ENCODE results near the gene ITGB8.

Gene ITGB8

GRCh38 chr7:20302891-20303290 lies 27.8 kb upstream of the ITGB8 start:
- Histone ChIP-seq H3K14ac (ENCODE audit: low read length) (no peak overlapping the region), H3K23ac (ENCODE audit: low read depth, low read length, poor library complexity) (no peak overlapping the region), H3K4me3 (ENCODE audit: low read length in 2 of 2) (no peak overlapping the region), H3K4ac (ENCODE audit: low read length) (no peak overlapping the region), H2AFZ (ENCODE audit: low read length) (no peak overlapping the region), H3K18ac (ENCODE audit: low read length) (no peak overlapping the region), H3K4me2 (ENCODE audit: insufficient read depth, low read length, poor library complexity, severe bottlenecking) (no peak overlapping the region), H3K27me3 (ENCODE audit: control insufficient read depth in 3 of 3, insufficient read depth in 3 of 3, low read depth in 1 of 3, low read length in 3 of 3) (no peaks in the 10 kb centered on the region), H2BK15ac (ENCODE audit: low read length) (no peak overlapping the region), H4K91ac (ENCODE audit: low read depth, low read length, poor library complexity) (no peak overlapping the region), H3K4me1 (ENCODE audit: control insufficient read depth in 2 of 2, insufficient read depth in 1 of 2, low read depth in 1 of 2, low read length in 2 of 2) (peaks cover 6 to 18% of the 10 kb centered on the region in 2 donors), H3K9ac (ENCODE audit: low read depth, low read length, poor library complexity) (no peak overlapping the region), H3K36me3 (replicated peaks in 1 of 2; ENCODE audit: control insufficient read depth in 2 of 2, insufficient read depth in 2 of 2, low read length in 2 of 2) (no peaks in the 10 kb centered on the region), H4K8ac (ENCODE audit: low read depth, low read length) (no peak overlapping the region), H3K9me3 (replicated peaks in 1 of 2; ENCODE audit: control insufficient read depth in 2 of 2, insufficient read depth in 1 of 2, low read depth in 1 of 2, low read length in 2 of 2) (no peaks in the 10 kb centered on the region), H2BK120ac (ENCODE audit: low read depth, low read length) (no peak overlapping the region), H2BK5ac (ENCODE audit: low read length) (no peak overlapping the region), H2BK12ac (ENCODE audit: low read length) (no peak overlapping the region), H3K27ac (replicated peaks; ENCODE audit: low read length) (no peak overlapping the region), H3K79me1 (ENCODE audit: low read depth, low read length) (no peaks in the 10 kb centered on the region), H2AK5ac (ENCODE audit: low read depth, low read length) (no peak overlapping the region)
- DNase-seq (ENCODE audit: low spot score) = no peak
- WGBS, 2 donors (ENCODE audit: extremely low coverage in 2 of 2, insufficient read length in 2 of 2, insufficient replicate concordance in 1 of 2) = no CpG with 5 or more reads among the region's 1 CpG

GRCh38 chr7:20304366-20304765 lies 26.3 kb upstream of the ITGB8 start:
- H2BK12ac ChIP-seq (ENCODE audit: low read length) = no peak overlapping the region
- no peak overlapping the region for H3K18ac ChIP-seq (ENCODE audit: low read length)
- H3K4me2 ChIP-seq (ENCODE audit: insufficient read depth, low read length, poor library complexity, severe bottlenecking) = no peak overlapping the region
- H3K9me3 ChIP-seq (replicated peaks in 1 of 2; ENCODE audit: control insufficient read depth in 2 of 2, insufficient read depth in 1 of 2, low read depth in 1 of 2, low read length in 2 of 2) = no peaks in the 10 kb centered on the region
- no peak overlapping the region for H4K8ac ChIP-seq (ENCODE audit: low read depth, low read length)
- no peak overlapping the region for H3K14ac ChIP-seq (ENCODE audit: low read length)
- H2AFZ ChIP-seq (ENCODE audit: low read length) = no peak overlapping the region
- no peak overlapping the region for H3K4me3 ChIP-seq (ENCODE audit: low read length in 2 of 2)
- no peak overlapping the region for H2BK120ac ChIP-seq (ENCODE audit: low read depth, low read length)
- H2BK15ac ChIP-seq (ENCODE audit: low read length) = no peak overlapping the region
- H3K27ac ChIP-seq (replicated peaks; ENCODE audit: low read length) = no peak overlapping the region
- WGBS, 2 donors (ENCODE audit: extremely low coverage in 2 of 2, insufficient read length in 2 of 2, insufficient replicate concordance in 1 of 2) = no CpG with 5 or more reads among the region's 4 CpGs
- no peaks in the 10 kb centered on the region for H3K79me1 ChIP-seq (ENCODE audit: low read depth, low read length)
- peaks cover 6 to 23% of the 10 kb centered on the region in 2 donors for H3K4me1 ChIP-seq (ENCODE audit: control insufficient read depth in 2 of 2, insufficient read depth in 1 of 2, low read depth in 1 of 2, low read length in 2 of 2)
- no peak overlapping the region for H3K23ac ChIP-seq (ENCODE audit: low read depth, low read length, poor library complexity)
- no peak overlapping the region for H4K91ac ChIP-seq (ENCODE audit: low read depth, low read length, poor library complexity)
- H2AK5ac ChIP-seq (ENCODE audit: low read depth, low read length) = no peak overlapping the region
- no peak overlapping the region for H3K9ac ChIP-seq (ENCODE audit: low read depth, low read length, poor library complexity)
- H3K4ac ChIP-seq (ENCODE audit: low read length) = no peak overlapping the region
- DNase-seq (ENCODE audit: low spot score) = no peak
- H3K36me3 ChIP-seq (replicated peaks in 1 of 2; ENCODE audit: control insufficient read depth in 2 of 2, insufficient read depth in 2 of 2, low read length in 2 of 2) = no peaks in the 10 kb centered on the region
- no peaks in the 10 kb centered on the region for H3K27me3 ChIP-seq (ENCODE audit: control insufficient read depth in 3 of 3, insufficient read depth in 3 of 3, low read depth in 1 of 3, low read length in 3 of 3)
- H2BK5ac ChIP-seq (ENCODE audit: low read length) = no peak overlapping the region

DNA sequence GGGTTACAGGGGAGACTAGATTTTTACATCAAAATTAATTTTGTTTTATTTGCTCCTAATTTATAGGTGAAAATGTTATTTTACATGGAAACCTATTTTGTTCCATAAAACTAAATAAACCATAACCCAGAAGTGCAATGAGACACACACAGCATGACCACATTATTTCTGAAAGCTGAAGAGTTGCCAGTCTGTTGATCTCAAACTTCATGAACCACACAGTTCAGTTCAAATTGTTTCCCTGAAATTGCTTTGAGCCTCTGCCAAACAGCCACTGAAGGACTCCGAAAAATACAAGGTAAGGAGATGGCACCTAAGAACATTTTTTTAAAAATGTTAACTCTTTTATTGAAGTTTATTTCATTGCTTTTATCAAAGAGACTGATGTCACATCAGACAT lies 25.0 kb upstream of the ITGB8 start:
- Histone ChIP-seq H2AK5ac (ENCODE audit: low read depth, low read length) (no peak overlapping the region), H4K8ac (ENCODE audit: low read depth, low read length) (no peak overlapping the region), H2BK120ac (ENCODE audit: low read depth, low read length) (no peak overlapping the region), H3K27me3 (ENCODE audit: control insufficient read depth in 3 of 3, insufficient read depth in 3 of 3, low read depth in 1 of 3, low read length in 3 of 3) (no peaks in the 10 kb centered on the region), H3K27ac (replicated peaks; ENCODE audit: low read length) (no peak overlapping the region), H2AFZ (ENCODE audit: low read length) (no peak overlapping the region), H3K9me3 (replicated peaks in 1 of 2; ENCODE audit: control insufficient read depth in 2 of 2, insufficient read depth in 1 of 2, low read depth in 1 of 2, low read length in 2 of 2) (no peaks in the 10 kb centered on the region), H3K18ac (ENCODE audit: low read length) (no peak overlapping the region), H2BK12ac (ENCODE audit: low read length) (no peak overlapping the region), H4K91ac (ENCODE audit: low read depth, low read length, poor library complexity) (no peak overlapping the region), H3K14ac (ENCODE audit: low read length) (no peak overlapping the region), H3K36me3 (replicated peaks in 1 of 2; ENCODE audit: control insufficient read depth in 2 of 2, insufficient read depth in 2 of 2, low read length in 2 of 2) (no peaks in the 10 kb centered on the region), H3K4me2 (ENCODE audit: insufficient read depth, low read length, poor library complexity, severe bottlenecking) (no peak overlapping the region), H2BK5ac (ENCODE audit: low read length) (no peak overlapping the region), H3K4ac (ENCODE audit: low read length) (no peak overlapping the region), H3K9ac (ENCODE audit: low read depth, low read length, poor library complexity) (no peak overlapping the region), H2BK15ac (ENCODE audit: low read length) (no peak overlapping the region), H3K79me1 (ENCODE audit: low read depth, low read length) (no peaks in the 10 kb centered on the region), H3K4me3 (ENCODE audit: low read length in 2 of 2) (no peak overlapping the region), H3K4me1 (ENCODE audit: control insufficient read depth in 2 of 2, insufficient read depth in 1 of 2, low read depth in 1 of 2, low read length in 2 of 2) (peaks cover 6 to 23% of the 10 kb centered on the region in 2 donors), H3K23ac (ENCODE audit: low read depth, low read length, poor library complexity) (no peak overlapping the region)
- no peak for DNase-seq (ENCODE audit: low spot score)
- no CpG with 5 or more reads among the region's 1 CpG for WGBS, 2 donors (ENCODE audit: extremely low coverage in 2 of 2, insufficient read length in 2 of 2, insufficient replicate concordance in 1 of 2)

GRCh38 chr7:20306180-20306946 lies 24.3 kb upstream of the ITGB8 start:
- Histone ChIP-seq H3K4ac (ENCODE audit: low read length) (no peak overlapping the region), H3K4me2 (ENCODE audit: insufficient read depth, low read length, poor library complexity, severe bottlenecking) (no peak overlapping the region), H2BK15ac (ENCODE audit: low read length) (no peak overlapping the region), H2BK12ac (ENCODE audit: low read length) (no peak overlapping the region), H4K91ac (ENCODE audit: low read depth, low read length, poor library complexity) (no peak overlapping the region), H3K27me3 (ENCODE audit: control insufficient read depth in 3 of 3, insufficient read depth in 3 of 3, low read depth in 1 of 3, low read length in 3 of 3) (no peaks in the 10 kb centered on the region), H3K9ac (ENCODE audit: low read depth, low read length, poor library complexity) (no peak overlapping the region), H2AFZ (ENCODE audit: low read length) (no peak overlapping the region), H3K79me1 (ENCODE audit: low read depth, low read length) (no peaks in the 10 kb centered on the region), H3K27ac (replicated peaks; ENCODE audit: low read length) (no peak overlapping the region), H2BK120ac (ENCODE audit: low read depth, low read length) (no peak overlapping the region), H3K36me3 (replicated peaks in 1 of 2; ENCODE audit: control insufficient read depth in 2 of 2, insufficient read depth in 2 of 2, low read length in 2 of 2) (no peaks in the 10 kb centered on the region), H4K8ac (ENCODE audit: low read depth, low read length) (no peak overlapping the region), H3K9me3 (replicated peaks in 1 of 2; ENCODE audit: control insufficient read depth in 2 of 2, insufficient read depth in 1 of 2, low read depth in 1 of 2, low read length in 2 of 2) (no peaks in the 10 kb centered on the region), H2BK5ac (ENCODE audit: low read length) (no peak overlapping the region), H3K18ac (ENCODE audit: low read length) (no peak overlapping the region), H3K23ac (ENCODE audit: low read depth, low read length, poor library complexity) (no peak overlapping the region), H3K4me3 (ENCODE audit: low read length in 2 of 2) (no peak overlapping the region), H2AK5ac (ENCODE audit: low read depth, low read length) (no peak overlapping the region), H3K4me1 (ENCODE audit: control insufficient read depth in 2 of 2, insufficient read depth in 1 of 2, low read depth in 1 of 2, low read length in 2 of 2) (peaks cover 6 to 27% of the 10 kb centered on the region in 2 donors), H3K14ac (ENCODE audit: low read length) (no peak overlapping the region)
- DNase-seq (ENCODE audit: low spot score) = peak; percentile 9
- no CpG with 5 or more reads among the region's 5 CpGs for WGBS, 2 donors (ENCODE audit: extremely low coverage in 2 of 2, insufficient read length in 2 of 2, insufficient replicate concordance in 1 of 2)

All from neuronal stem cell (in vitro differentiated cells).